SK-N-SH (cell line): ENCODE results near the gene CCNT1. TPM values are rescaled to one million over a fixed set of nuclear protein-coding genes. Genes with fewer than 3 reads are reported as not detected.

Experiments used
- CTCF ChIA-PET: fragments of 300-600, 350-600 bp; formaldehyde crosslinking; extraction: SDS; loops from one replicate; lab custom pipeline; 2021; lab: Yijun Ruan, JAX
- POLR2A ChIA-PET: fragments of 350-600 bp; sonication (Branson Sonifier 250); formaldehyde crosslinking; extraction: SDS; loops from one replicate; lab custom pipeline; 2020; ENCODE audit warnings: antibody characterized with exemption, inconsistent platforms; lab: Yijun Ruan, JAX
- DNase-seq: peaks from one replicate; pipeline ENCODE4 v3.0.0; 2012
- H2AFZ ChIP-seq: fragments of 200-600 bp; sonication (generic); 2 replicates; pipeline ENCODE4 v1.8.1; 2016; ENCODE audit warnings: antibody characterized with exemption, mild to moderate bottlenecking, low read depth
- H3F3A ChIP-seq: fragments of 200-600 bp; sonication (generic); replicated peaks from 2 replicates; pipeline ENCODE3; 2016; ENCODE audit warnings: antibody characterized with exemption, mild to moderate bottlenecking; ENCODE audit not compliant: insufficient read depth
- H3K27ac ChIP-seq, 2 experiments: fragments of 200-500 bp in 1 of 2; fragments of 200-600 bp in 1 of 2; sonication (Bioruptor generic) in 1 of 2; sonication (generic), shearing (Covaris generic) in 1 of 2; 2 replicates each; pipeline versions ENCODE4 v1.5.1 to v1.6.1; 2014 to 2016; ENCODE audit warnings: low read depth in 2 of 2, inconsistent platforms in 1 of 2, low read length in 1 of 2, mild to moderate bottlenecking in 1 of 2, mixed read lengths in 1 of 2
- H3K27me3 ChIP-seq: fragments of 200-600 bp; sonication (generic), shearing (Covaris generic); 2 replicates; pipeline ENCODE4 v1.6.1; 2016; ENCODE audit warnings: mixed run types; ENCODE audit not compliant: insufficient read depth
- H3K36me3 ChIP-seq, 2 experiments: fragments of 200-500 bp in 1 of 2; fragments of 200-600 bp in 1 of 2; sonication (Bioruptor generic) in 1 of 2; sonication (generic) in 1 of 2; replicated peaks in 1 of 2; 2 replicates each; pipeline versions ENCODE3 to v1.5.1; 2014 to 2016; ENCODE audit warnings: low read length in 1 of 2, mild to moderate bottlenecking in 1 of 2; ENCODE audit not compliant: insufficient read depth in 2 of 2, control insufficient read depth in 1 of 2
- H3K4me1 ChIP-seq, 2 experiments: fragments of 200-500 bp in 1 of 2; fragments of 200-600 bp in 1 of 2; sonication (Bioruptor generic) in 1 of 2; sonication (generic), shearing (Covaris generic) in 1 of 2; 2 replicates each; pipeline versions ENCODE4 v1.5.1 to v1.6.1; 2014 to 2016; ENCODE audit warnings: low read depth in 1 of 2, low read length in 1 of 2, mixed run types in 1 of 2; ENCODE audit not compliant: insufficient read depth in 2 of 2, control insufficient read depth in 1 of 2
- H3K4me2 ChIP-seq: fragments of 200-600 bp; sonication (generic), shearing (Covaris generic); 2 replicates; pipeline ENCODE4 v1.6.1; 2017; ENCODE audit warnings: mixed run types
- H3K4me3 ChIP-seq, 2 experiments: fragments of 200-500 bp in 1 of 2; fragments of 200-600 bp in 1 of 2; sonication (Bioruptor generic) in 1 of 2; sonication (generic), shearing (Covaris generic) in 1 of 2; 2 replicates each; pipeline versions ENCODE4 v1.5.1 to v1.8.1; 2014 to 2016; ENCODE audit warnings: low read depth in 2 of 2, inconsistent platforms in 1 of 2, low read length in 1 of 2, mild to moderate bottlenecking in 1 of 2, mixed read lengths in 1 of 2, moderate library complexity in 1 of 2
- H3K79me2 ChIP-seq: fragments of 200-600 bp; sonication (generic); 2 replicates; pipeline ENCODE4 v1.8.1; 2017; ENCODE audit warnings: mild to moderate bottlenecking; ENCODE audit not compliant: insufficient read depth
- H3K9ac ChIP-seq: fragments of 200-600 bp; sonication (generic); 2 replicates; pipeline ENCODE4 v1.6.1; 2017; ENCODE audit warnings: mixed run types
- H3K9me2 ChIP-seq: fragments of 200-600 bp; sonication (generic); 2 replicates; pipeline ENCODE4 v1.6.1; 2017; ENCODE audit warnings: mixed run types
- H3K9me3 ChIP-seq: fragments of 200-600 bp; sonication (generic); 2 replicates; pipeline ENCODE4 v1.6.1; 2017; ENCODE audit warnings: mixed run types, mild to moderate bottlenecking, moderate library complexity
- H4K20me1 ChIP-seq: fragments of 200-600 bp; sonication (generic); 2 replicates; pipeline ENCODE4 v1.6.1; 2017; ENCODE audit warnings: mild to moderate bottlenecking, mixed run types; ENCODE audit not compliant: insufficient read depth
- CHD2 ChIP-seq: fragments of 150-350 bp; IDR thresholded peaks from 2 replicates; pipeline ENCODE4 v1.6.1; 2018; ENCODE audit warnings: low read length; ENCODE audit not compliant: partially characterized antibody
- CTCF ChIP-seq: fragments of 200-600 bp; sonication (generic); IDR thresholded peaks from 2 replicates; pipeline ENCODE4 v1.6.1; 2017; ENCODE audit warnings: antibody characterized with exemption, mild to moderate bottlenecking, moderate library complexity
- FOXJ3 ChIP-seq: sonication (generic); formaldehyde crosslinking; IDR thresholded peaks from 2 replicates; pipeline ENCODE4 v1.5.1; 2020; ENCODE audit warnings: mild to moderate bottlenecking, missing genetic modification reagents
- FOXM1 ChIP-seq: IDR thresholded peaks from 2 replicates; pipeline ENCODE4 v1.4.0; 2012; ENCODE audit warnings: low read depth, mild to moderate bottlenecking
- GATA2 ChIP-seq: sonication (generic); formaldehyde crosslinking; IDR thresholded peaks from 2 replicates; pipeline ENCODE4 v1.5.0; 2020; ENCODE audit warnings: mild to moderate bottlenecking, missing genetic modification reagents
- IRF3 ChIP-seq: fragments of 150-350 bp; IDR thresholded peaks from 2 replicates; pipeline ENCODE4 v1.6.1; 2016; ENCODE audit warnings: mild to moderate bottlenecking, low read depth, low read length
- JUND ChIP-seq: IDR thresholded peaks from 2 replicates; pipeline ENCODE4 v1.4.0; 2012
- MEF2A ChIP-seq: IDR thresholded peaks from 2 replicates; pipeline ENCODE4 v1.4.0; 2012; ENCODE audit warnings: low read depth, borderline replicate concordance
- MXI1 ChIP-seq: IDR thresholded peaks from 2 replicates; pipeline ENCODE4 v1.6.1; 2012; ENCODE audit warnings: mild to moderate bottlenecking, low read depth, low read length, improper control_type of control experiment
- NFIC ChIP-seq: IDR thresholded peaks from 2 replicates; pipeline ENCODE4 v1.4.0; 2012; ENCODE audit warnings: borderline replicate concordance
- NRF1 ChIP-seq: IDR thresholded peaks from 2 replicates; pipeline ENCODE4 v1.6.1; 2012; ENCODE audit warnings: low read depth, mild to moderate bottlenecking, low read length
- PBX3 ChIP-seq: IDR thresholded peaks from 2 replicates; pipeline ENCODE4; 2012
- POLR2AphosphoS5 ChIP-seq: IDR thresholded peaks from 2 replicates; pipeline ENCODE4 v1.6.1; 2012; ENCODE audit warnings: low read depth, low read length
- RCOR1 ChIP-seq: fragments of 150-350 bp; IDR thresholded peaks from 2 replicates; pipeline ENCODE4 v1.6.1; 2017; ENCODE audit warnings: antibody characterized with exemption, low read length
- RXRA ChIP-seq: IDR thresholded peaks from 2 replicates; pipeline ENCODE4 v1.4.0; 2012; ENCODE audit warnings: low read depth, mild to moderate bottlenecking, borderline replicate concordance
- SMC3 ChIP-seq: IDR thresholded peaks from 2 replicates; pipeline ENCODE4 v1.6.1; 2012; ENCODE audit warnings: low read depth, low read length, improper control_type of control experiment
- TAF1 ChIP-seq: IDR thresholded peaks from 2 replicates; pipeline ENCODE4 v1.6.1; 2012; ENCODE audit warnings: low read depth, mild to moderate bottlenecking, low read length, moderate library complexity, borderline replicate concordance
- TEAD4 ChIP-seq: IDR thresholded peaks from 2 replicates; pipeline ENCODE4 v1.4.0; 2012; ENCODE audit warnings: mild to moderate bottlenecking, borderline replicate concordance; ENCODE audit not compliant: insufficient read depth
- USF2 ChIP-seq: fragments of 150-350 bp; IDR thresholded peaks from 2 replicates; pipeline ENCODE4 v1.6.1; 2017; ENCODE audit warnings: antibody characterized with exemption, low read length, low read depth, borderline replicate concordance
- YY1 ChIP-seq: IDR thresholded peaks from 2 replicates; pipeline ENCODE4 v1.4.0; 2012; ENCODE audit warnings: low read depth, mild to moderate bottlenecking
- WGBS: methylation state at CpG from one replicate; pipeline ENCODE4 v1.1.6; 2017; ENCODE audit warnings: low lambda C conversion rate; 5-methylcytosine and 5-hydroxymethylcytosine counted together
- polyA plus RNA-seq, 3 experiments: library from polyadenylated mRNA; depleted of rRNA; stranded (reverse); fragments of >200 nt; gene quantifications; 2 replicates each; pipeline ENCODE4 v1.2.3, GENCODE V29; 2012

The CCNT1 gene
- polyA plus RNA-seq, 1 of the 3 experiments (the other 2 are of a cell fraction), result 7.2 TPM

GRCh38 chr12:48758186-48758585 is 41.7 kb upstream of the CCNT1 start (continued):
- TF ChIP-seq SMC3, result no peak
- no peak for TF ChIP-seq JUND
- TF ChIP-seq FOXM1, result no peak
- no peak for TF ChIP-seq TAF1
- no peak for TF ChIP-seq GATA2
- TF ChIP-seq NRF1, result no peak
- TF ChIP-seq, all 33 proteins: peak for 0

- no peaks in the 10 kb centered on the region for H3K9me3 ChIP-seq
- H3K4me2 ChIP-seq, result no peak overlapping the region
- H3K9me2 ChIP-seq, result no peaks in the 10 kb centered on the region
- H4K20me1 ChIP-seq, result no peaks in the 10 kb centered on the region
- H3F3A ChIP-seq, result no peaks in the 10 kb centered on the region
- no peaks in the 10 kb centered on the region for H3K79me2 ChIP-seq
- no peak for DNase-seq
- no peak overlapping the region for H3K4me3 ChIP-seq
- no peaks in the 10 kb centered on the region for H3K27me3 ChIP-seq
- H3K36me3 ChIP-seq, result no peaks in the 10 kb centered on the region
- ChIA-PET POLR2A (interaction anchor here (0.6 kb wide), 1 partner anchor 12 kb away, joined by 3 read pairs; no protein-coding TSS in a partner anchor), CTCF (interaction anchor here (0.8 to 3.4 kb wide), 6 partner anchors 30 to 139 kb away, joined by 3 to 11 read pairs (median 6); partner anchors contain the start of gene ADCY6)
- 56% methylated on average over 2 of the region's 2 CpGs for WGBS
- TF ChIP-seq TEAD4 (no peak), SMC3 (no peak), USF2 (no peak), YY1 (no peak), RXRA (no peak)
- H3K9ac ChIP-seq, result no peak overlapping the region
- H3K27ac ChIP-seq, result no peak overlapping the region
- no peaks in the 10 kb centered on the region for H3K4me1 ChIP-seq
- H2AFZ ChIP-seq, result 0 out of 2 replicates have a peak overlapping the region, but pooled peaks have one; percentile 42
Observed at GRCh38 chr12:48750769-48751356, 34.4 kb upstream of the CCNT1 start.

- Histone ChIP-seq H3K9ac (no peak overlapping the region), H2AFZ (0 out of 2 replicates have a peak overlapping the region, but pooled peaks have one; percentile 42), H3K9me2 (no peaks in the 10 kb centered on the region), H3K79me2 (no peaks in the 10 kb centered on the region), H3K36me3 (no peaks in the 10 kb centered on the region), H3K4me2 (no peak overlapping the region), H3K9me3 (no peaks in the 10 kb centered on the region), H3K27me3 (no peaks in the 10 kb centered on the region), H3K4me3 (no peak overlapping the region), H4K20me1 (no peaks in the 10 kb centered on the region), H3K4me1 (no peaks in the 10 kb centered on the region), H3F3A (no peaks in the 10 kb centered on the region), H3K27ac (no peak overlapping the region)
- POLR2A ChIA-PET, result interaction anchor here (0.6 kb wide), 1 partner anchor 12 kb away, joined by 3 read pairs; no protein-coding TSS in a partner anchor
- 100% methylated on average over 1 of the region's 1 CpG for WGBS
- CTCF ChIA-PET, result interaction anchor here (0.8 to 3.4 kb wide), 6 partner anchors 30 to 140 kb away, joined by 3 to 11 read pairs (median 6); partner anchors contain the start of gene ADCY6
- no peak for DNase-seq
- no peak for TF ChIP-seq CTCF
- TF ChIP-seq FOXJ3 (CRISPR knock-in tag), result no peak
- no peak for TF ChIP-seq MEF2A
- TF ChIP-seq PBX3, result no peak
- TF ChIP-seq NFIC, result no peak
- TF ChIP-seq GATA2, result no peak
- TF ChIP-seq IRF3, result no peak
- TF ChIP-seq MXI1, result no peak
- no peak for TF ChIP-seq CHD2
- TF ChIP-seq TAF1, result no peak
- TF ChIP-seq POLR2AphosphoS5, result no peak
- TF ChIP-seq RCOR1, result no peak
Observed at GRCh38 chr12:48750215-48750614, 33.7 kb upstream of the CCNT1 start.
